HG02870 (cell line): ENCODE measurements around the gene SOWAHA.

ENCODE experiments used
- ATAC-seq: cut with Tn5 transposase; IDR thresholded peaks from one replicate; pipeline ENCODE4 v1.9.1; 2021; ENCODE audit warnings: mild to moderate bottlenecking, moderate library complexity; ENCODE audit not compliant: unreplicated experiment

SOWAHA gene

GRCh38 chr5:132812781-132813598 is at the start of gene SOWAHA:
Gene SOWAHA, plus strand, starts transcription at chr5:132813302. Its CDS starts 320 bp downstream, at chr5:132813622.
- no peak for ATAC-seq

GRCh38 chr5:132764051-132764450 is 49.1 kb upstream of the SOWAHA start:
- ATAC-seq: no peak

GRCh38 chr5:132764671-132765238 is 48.3 kb upstream of the SOWAHA start:
- no peak for ATAC-seq

GRCh38 chr5:132765311-132766019 is 47.6 kb upstream of the SOWAHA start:
- no peak for ATAC-seq

GRCh38 chr5:132766020-132766805 is 46.9 kb upstream of the SOWAHA start:
- ATAC-seq: no peak

GRCh38 chr5:132766806-132767055 is 46.4 kb upstream of the SOWAHA start:
- ATAC-seq: no peak

- ATAC-seq: no peak
These were observed 46.0 kb upstream of the SOWAHA start for GRCh38 chr5:132767150-132767549.

- ATAC-seq: no peak
These were observed 44.6 kb upstream of the SOWAHA start for GRCh38 chr5:132768485-132768868.

- ATAC-seq: no peak
These were observed 42.5 kb upstream of the SOWAHA start for GRCh38 chr5:132770476-132771159.

GRCh38 chr5:132771503-132771998 is 41.6 kb upstream of the SOWAHA start:
- no peak for ATAC-seq

GRCh38 chr5:132772291-132773070 is 40.6 kb upstream of the SOWAHA start:
- ATAC-seq: no peak

GRCh38 chr5:132773114-132773513 is 40.0 kb upstream of the SOWAHA start:
- ATAC-seq: no peak

- ATAC-seq: no peak
These were observed 39.3 kb upstream of the SOWAHA start for GRCh38 chr5:132773601-132774355.

- ATAC-seq: no peak
These were observed 38.7 kb upstream of the SOWAHA start for GRCh38 chr5:132774406-132774805.

GRCh38 chr5:132774896-132775295 is 38.2 kb upstream of the SOWAHA start:
- no peak for ATAC-seq

GRCh38 chr5:132775476-132775961 is 37.6 kb upstream of the SOWAHA start:
- ATAC-seq: no peak

GRCh38 chr5:132776131-132776937 is 36.8 kb upstream of the SOWAHA start:
- ATAC-seq: peak; percentile 8

- ATAC-seq: no peak
These were observed 36.2 kb upstream of the SOWAHA start for GRCh38 chr5:132776938-132777208.
